ENCODE results near the gene LIN28B.

DNA sequence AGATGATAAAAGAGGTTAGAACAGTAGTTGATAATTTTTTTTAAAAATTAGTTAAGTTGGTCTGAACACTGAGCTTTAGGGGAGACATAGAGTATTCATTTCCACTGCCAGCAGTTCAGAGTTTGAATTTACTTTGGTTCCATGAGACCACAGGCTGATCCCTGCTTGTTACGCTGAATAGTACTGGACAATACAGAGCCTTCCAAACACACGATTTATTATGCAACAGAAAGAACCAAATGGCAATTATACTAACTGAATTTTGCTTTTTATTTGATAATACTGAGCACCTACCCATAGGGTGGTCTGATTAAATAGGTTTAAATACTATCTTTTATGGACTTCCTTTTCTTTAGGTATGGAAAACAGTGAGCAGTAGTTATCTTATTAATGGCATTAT lies 111.5 kb downstream of the LIN28B start:
- TF ChIP-seq, protein P1, sequence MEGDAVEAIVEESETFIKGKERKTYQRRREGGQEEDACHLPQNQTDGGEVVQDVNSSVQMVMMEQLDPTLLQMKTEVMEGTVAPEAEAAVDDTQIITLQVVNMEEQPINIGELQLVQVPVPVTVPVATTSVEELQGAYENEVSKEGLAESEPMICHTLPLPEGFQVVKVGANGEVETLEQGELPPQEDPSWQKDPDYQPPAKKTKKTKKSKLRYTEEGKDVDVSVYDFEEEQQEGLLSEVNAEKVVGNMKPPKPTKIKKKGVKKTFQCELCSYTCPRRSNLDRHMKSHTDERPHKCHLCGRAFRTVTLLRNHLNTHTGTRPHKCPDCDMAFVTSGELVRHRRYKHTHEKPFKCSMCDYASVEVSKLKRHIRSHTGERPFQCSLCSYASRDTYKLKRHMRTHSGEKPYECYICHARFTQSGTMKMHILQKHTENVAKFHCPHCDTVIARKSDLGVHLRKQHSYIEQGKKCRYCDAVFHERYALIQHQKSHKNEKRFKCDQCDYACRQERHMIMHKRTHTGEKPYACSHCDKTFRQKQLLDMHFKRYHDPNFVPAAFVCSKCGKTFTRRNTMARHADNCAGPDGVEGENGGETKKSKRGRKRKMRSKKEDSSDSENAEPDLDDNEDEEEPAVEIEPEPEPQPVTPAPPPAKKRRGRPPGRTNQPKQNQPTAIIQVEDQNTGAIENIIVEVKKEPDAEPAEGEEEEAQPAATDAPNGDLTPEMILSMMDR (conservative IDR thresholded peaks at IDR 0.05 in 1 of 2, IDR thresholded peaks at IDR 0.05 in 1 of 2; ENCODE audit: low read depth in 1 of 2, low read length in 2 of 2) = no peak
- TF ChIP-seq EZH2 (IDR thresholded peaks at IDR 0.05; ENCODE audit: low read length, missing control alignments) = no peak
